AG10803 (cell line): ENCODE results near the gene GPR35.
"Not testable (repeated sequence)": the region's sequence is repeated elsewhere in the genome, so short reads cannot be mapped to it uniquely, and the experiment has no call there.

Experiments
- DNase-seq: peaks from one replicate; pipeline ENCODE4 v3.0.0; 2010; ENCODE audit warnings: low read depth
- H3K4me3 ChIP-seq: 2 replicates; pipeline ENCODE4 v1.5.1; 2011; ENCODE audit warnings: mild to moderate bottlenecking, low read length, control low read depth
- CTCF ChIP-seq: conservative IDR thresholded peaks from 2 replicates; pipeline ENCODE4 v1.5.1; 2011; ENCODE audit warnings: mild to moderate bottlenecking, low read length, control low read depth, inconsistent platforms

Gene GPR35

GRCh38 chr2:240664622-240665021, 39.3 kb downstream of the GPR35 start:
- DNase-seq = no peak
- H3K4me3 ChIP-seq = no peak overlapping the region
- TF ChIP-seq CTCF = no peak

GRCh38 chr2:240670402-240670801, 45.1 kb downstream of the GPR35 start:
- no peak for DNase-seq
- TF ChIP-seq CTCF = no peak
- H3K4me3 ChIP-seq = no peak overlapping the region

- no peak for TF ChIP-seq CTCF
- no peak overlapping the region for H3K4me3 ChIP-seq
- no peak for DNase-seq
Observed at GRCh38 chr2:240670950-240671349, 45.7 kb downstream of the GPR35 start.

- no peak for TF ChIP-seq CTCF
- DNase-seq = no peak
- H3K4me3 ChIP-seq = no peak overlapping the region
Observed at GRCh38 chr2:240672076-240672700, 46.9 kb downstream of the GPR35 start.

- no peak overlapping the region for H3K4me3 ChIP-seq
- no peak for DNase-seq
- no peak for TF ChIP-seq CTCF
Observed at GRCh38 chr2:240672701-240673190, 47.5 kb downstream of the GPR35 start.

GRCh38 chr2:240674461-240675184, 49.3 kb downstream of the GPR35 start:
- H3K4me3 ChIP-seq, DNase-seq: not testable (repeated sequence)

- not testable (repeated sequence) for H3K4me3 ChIP-seq, DNase-seq
Observed at GRCh38 chr2:240675345-240675744, 50.1 kb downstream of the GPR35 start.

- not testable (repeated sequence) for H3K4me3 ChIP-seq, DNase-seq
Observed at GRCh38 chr2:240678043-240678442, 52.8 kb downstream of the GPR35 start.

GRCh38 chr2:240678909-240679308, 53.6 kb downstream of the GPR35 start:
- not testable (repeated sequence) for DNase-seq, H3K4me3 ChIP-seq

- not testable (repeated sequence) for DNase-seq
Observed at GRCh38 chr2:240680185-240680584, 54.9 kb downstream of the GPR35 start.

More at GRCh38 chr2:240680185-240680584, 54.9 kb downstream of the GPR35 start:
- not testable (repeated sequence) for H3K4me3 ChIP-seq
